Muscle of leg (tissue), 11 donors: ENCODE results near the gene CMC2. TPM values are rescaled to one million over a fixed set of nuclear protein-coding genes. Genes with fewer than 3 reads are reported as not detected.

Experiments used
- DNase-seq: peaks from one replicate; pipeline ENCODE4 v3.0.0; 2013
- H3K27ac ChIP-seq: one replicate; pipeline ENCODE4 v1.5.1; 2013; ENCODE audit warnings: mild to moderate bottlenecking, low read length, control low read depth
- H3K27me3 ChIP-seq: one replicate; pipeline ENCODE4 v1.6.1; 2013; ENCODE audit warnings: low read length; ENCODE audit not compliant: control insufficient read depth, insufficient read depth
- H3K36me3 ChIP-seq: one replicate; pipeline ENCODE4 v1.6.1; 2013; ENCODE audit warnings: low read length; ENCODE audit not compliant: control insufficient read depth, insufficient read depth
- H3K4me1 ChIP-seq: one replicate; pipeline ENCODE4 v1.6.1; 2013; ENCODE audit warnings: low read length; ENCODE audit not compliant: control insufficient read depth, insufficient read depth
- H3K4me3 ChIP-seq: one replicate; pipeline ENCODE4 v1.5.1; 2013; ENCODE audit warnings: low read length, control low read depth
- H3K9me3 ChIP-seq: replicated peaks from 2 replicates; pipeline ENCODE4 v1.6.1; 2013; ENCODE audit warnings: low read depth, low read length; ENCODE audit not compliant: control insufficient read depth
- WGBS: methylation state at CpG from one replicate; pipeline ENCODE4 v1.1.5; 2013; ENCODE audit warnings: missing lambda C conversion rate; ENCODE audit not compliant: insufficient coverage; 5-methylcytosine and 5-hydroxymethylcytosine counted together
- polyA plus RNA-seq, 8 donors: library from polyadenylated mRNA; unstranded; fragments of 120-200 nt; gene quantifications; one replicate each; pipeline versions ENCODE4 v1.2.1 to v1.2.3, GENCODE V29; 2013; ENCODE audit warnings: inconsistent platforms in 1 of 8, low replicate concordance in 1 of 8; ENCODE audit not compliant: insufficient read length in 8 of 8, insufficient read depth in 1 of 8
- total RNA-seq: library from RNA; stranded (reverse); fragments of 120-200 nt; gene quantifications from one replicate; pipeline ENCODE4 v1.2.4, GENCODE V29; 2013

Gene CMC2
- total and polyA plus RNA-seq, 9 donors = 32.4 to 49.4 (median 43.6) TPM

- DNase-seq = no peak
- no peaks in the 10 kb centered on the region for H3K36me3 ChIP-seq
- no peaks in the 10 kb centered on the region for H3K27me3 ChIP-seq
- no peaks in the 10 kb centered on the region for H3K4me1 ChIP-seq
- WGBS = no CpG with 5 or more reads among the region's 2 CpGs
- no peak overlapping the region for H3K27ac ChIP-seq
- H3K9me3 ChIP-seq = peaks cover 16% of the 10 kb centered on the region
- no peak overlapping the region for H3K4me3 ChIP-seq
These were observed 43.8 kb downstream of the CMC2 start for GRCh38 chr16:80962879-80963278.

- Histone ChIP-seq H3K4me1 (no peaks in the 10 kb centered on the region), H3K27me3 (no peaks in the 10 kb centered on the region), H3K36me3 (no peaks in the 10 kb centered on the region), H3K27ac (no peak overlapping the region), H3K9me3 (peaks cover 19% of the 10 kb centered on the region), H3K4me3 (no peak overlapping the region)
- DNase-seq = no peak
These were observed 48.4 kb downstream of the CMC2 start for GRCh38 chr16:80958284-80958683.

- H3K9me3 ChIP-seq = peaks cover 22% of the 10 kb centered on the region
- H3K27ac ChIP-seq = no peak overlapping the region
- no peaks in the 10 kb centered on the region for H3K4me1 ChIP-seq
- no peaks in the 10 kb centered on the region for H3K27me3 ChIP-seq
- no peak for DNase-seq
- H3K4me3 ChIP-seq = no peak overlapping the region
- WGBS = 87% methylated on average over 5 of the region's 5 CpGs
- H3K36me3 ChIP-seq = no peaks in the 10 kb centered on the region
These were observed 51.7 kb downstream of the CMC2 start for GRCh38 chr16:80954985-80955384.

- Histone ChIP-seq H3K27me3 (no peaks in the 10 kb centered on the region), H3K9me3 (peaks cover 3% of the 10 kb centered on the region), H3K4me1 (no peaks in the 10 kb centered on the region), H3K4me3 (no peak overlapping the region), H3K36me3 (no peaks in the 10 kb centered on the region), H3K27ac (no peak overlapping the region)
- peak; percentile 24 for DNase-seq
- 19% methylated on average over 7 of the region's 7 CpGs for WGBS
These were observed 57.7 kb downstream of the CMC2 start for GRCh38 chr16:80948886-80949493.

GRCh38 chr16:80947708-80948625 is 58.7 kb downstream of the CMC2 start:
- no peak overlapping the region for H3K4me3 ChIP-seq
- 67% methylated on average over 4 of the region's 9 CpGs for WGBS

GRCh38 chr16:80947239-80947638 is 59.4 kb downstream of the CMC2 start:
- 100% methylated on average over 1 of the region's 5 CpGs for WGBS
- Histone ChIP-seq H3K4me3 (no peak overlapping the region), H3K4me1 (no peaks in the 10 kb centered on the region), H3K36me3 (no peaks in the 10 kb centered on the region), H3K27ac (no peak overlapping the region), H3K9me3 (peaks cover 2% of the 10 kb centered on the region), H3K27me3 (no peaks in the 10 kb centered on the region)
- no peak for DNase-seq

More at GRCh38 chr16:80947708-80948625, 58.7 kb downstream of the CMC2 start:
- Histone ChIP-seq H3K4me1 (no peaks in the 10 kb centered on the region), H3K9me3 (peaks cover 3% of the 10 kb centered on the region), H3K27ac (no peak overlapping the region), H3K36me3 (no peaks in the 10 kb centered on the region), H3K27me3 (no peaks in the 10 kb centered on the region)
- no peak for DNase-seq

- Histone ChIP-seq H3K36me3 (no peaks in the 10 kb centered on the region), H3K4me1 (no peaks in the 10 kb centered on the region), H3K27ac (no peak overlapping the region), H3K4me3 (no peak overlapping the region), H3K27me3 (no peaks in the 10 kb centered on the region), H3K9me3 (no peaks in the 10 kb centered on the region)
- DNase-seq = peak; percentile 24
- 40% methylated on average over 3 of the region's 4 CpGs for WGBS
These were observed 60.2 kb downstream of the CMC2 start for GRCh38 chr16:80946481-80946880.

- no peak overlapping the region for H3K4me3 ChIP-seq
- no peak for DNase-seq
- WGBS = 40% methylated on average over 1 of the region's 7 CpGs
These were observed 66.4 kb downstream of the CMC2 start for GRCh38 chr16:80940069-80940856.

GRCh38 chr16:80938879-80939260 is 67.8 kb downstream of the CMC2 start:
- peaks cover 2% of the 10 kb centered on the region for H3K27me3 ChIP-seq
- 55% methylated on average over 2 of the region's 4 CpGs for WGBS
- no peak overlapping the region for H3K4me3 ChIP-seq
- DNase-seq = peak; percentile 18
- H3K27ac ChIP-seq = no peak overlapping the region
- H3K36me3 ChIP-seq = no peaks in the 10 kb centered on the region
- peaks cover 17% of the 10 kb centered on the region for H3K4me1 ChIP-seq
- H3K9me3 ChIP-seq = no peaks in the 10 kb centered on the region

More at GRCh38 chr16:80940069-80940856, 66.4 kb downstream of the CMC2 start:
- Histone ChIP-seq H3K27ac (no peak overlapping the region), H3K36me3 (no peaks in the 10 kb centered on the region), H3K27me3 (no peaks in the 10 kb centered on the region), H3K9me3 (no peaks in the 10 kb centered on the region), H3K4me1 (peaks cover 17% of the 10 kb centered on the region)
